Liver (tissue), 9 donors: Measurements from ENCODE around the gene CNNM2. TPM values are rescaled to one million over a fixed set of nuclear protein-coding genes. Genes with fewer than 3 reads are reported as not detected.

Source experiments
- DNase-seq: peaks from one replicate; pipeline ENCODE4 v3.0.0-alpha.2; 2017; ENCODE audit warnings: low spot score
- H3K27ac ChIP-seq, 2 donors: one replicate each; pipeline ENCODE4 v1.7.0; 2013; ENCODE audit warnings: inconsistent platforms in 2 of 2, low read length in 2 of 2, control low read depth in 1 of 2, low read depth in 1 of 2, mild to moderate bottlenecking in 1 of 2
- H3K27me3 ChIP-seq, 4 donors: one replicate each; pipeline versions ENCODE4 v1.6.1 to v1.7.0; 2013; ENCODE audit warnings: low read length in 3 of 4, inconsistent platforms in 1 of 4, mild to moderate bottlenecking in 1 of 4, moderate library complexity in 1 of 4; ENCODE audit not compliant: control insufficient read depth in 4 of 4, insufficient read depth in 4 of 4
- H3K36me3 ChIP-seq, 4 donors: one replicate each; pipeline versions ENCODE4 v1.6.1 to v1.7.0; 2013; ENCODE audit warnings: low read length in 3 of 4, mild to moderate bottlenecking in 3 of 4, low read depth in 1 of 4, moderate library complexity in 1 of 4; ENCODE audit not compliant: control insufficient read depth in 4 of 4, insufficient read depth in 3 of 4
- H3K4me1 ChIP-seq, 4 donors: one replicate each; pipeline versions ENCODE4 v1.6.1 to v1.7.0; 2013; ENCODE audit warnings: low read length in 3 of 4, mild to moderate bottlenecking in 3 of 4, moderate library complexity in 1 of 4; ENCODE audit not compliant: control insufficient read depth in 4 of 4, insufficient read depth in 4 of 4
- H3K4me3 ChIP-seq, 3 donors: one replicate each; pipeline versions ENCODE4 v1.6.1 to v1.7.0; 2013; ENCODE audit warnings: low read length in 3 of 3, control low read depth in 1 of 3, low read depth in 1 of 3, mild to moderate bottlenecking in 1 of 3
- H3K9ac ChIP-seq, 2 donors: one replicate each; pipeline ENCODE4 v1.7.0; 2013; ENCODE audit warnings: low read length in 2 of 2, mild to moderate bottlenecking in 2 of 2, moderate library complexity in 2 of 2, control low read depth in 1 of 2, low read depth in 1 of 2
- H3K9me3 ChIP-seq, 4 donors: one replicate each; pipeline versions ENCODE4 v1.6.1 to v1.7.0; 2013; ENCODE audit warnings: low read length in 3 of 4; ENCODE audit not compliant: control insufficient read depth in 4 of 4
- ATF3 ChIP-seq: IDR thresholded peaks from 2 replicates; pipeline ENCODE4 v1.6.1; 2016; ENCODE audit warnings: antibody characterized with exemption
- CTCF ChIP-seq: fragments of 150-350 bp; IDR thresholded peaks from 2 replicates; pipeline ENCODE4 v1.5.1; 2017; ENCODE audit warnings: improper control_type of control experiment, low read depth, low read length; ENCODE audit not compliant: missing input control
- EGR1 ChIP-seq, 2 donors: IDR thresholded peaks; 2 replicates each; pipeline ENCODE4 v1.6.1; 2016 to 2018; ENCODE audit warnings: antibody characterized with exemption in 2 of 2, low read depth in 2 of 2
- FOXA1 ChIP-seq: IDR thresholded peaks from 2 replicates; pipeline ENCODE4 v1.6.1; 2016; ENCODE audit warnings: antibody characterized with exemption
- GABPA ChIP-seq, 2 donors: IDR thresholded peaks in 1 of 2; conservative IDR thresholded peaks in 1 of 2; 2 replicates each; pipeline ENCODE4 v1.6.1; 2016; ENCODE audit warnings: antibody characterized with exemption in 2 of 2, mild to moderate bottlenecking in 1 of 2, moderate library complexity in 1 of 2
- HNF4A ChIP-seq, 2 donors: conservative IDR thresholded peaks; 2 replicates each; pipeline ENCODE4 v1.6.1; 2016; ENCODE audit warnings: antibody characterized with exemption in 2 of 2, mild to moderate bottlenecking in 2 of 2
- JUND ChIP-seq, 2 donors: IDR thresholded peaks; 2 replicates each; pipeline ENCODE4 v1.6.1; 2016; ENCODE audit warnings: antibody characterized with exemption in 2 of 2
- MAX ChIP-seq: IDR thresholded peaks from 2 replicates; pipeline ENCODE4 v1.6.1; 2016; ENCODE audit warnings: antibody characterized with exemption
- NR2F2 ChIP-seq: IDR thresholded peaks from 2 replicates; pipeline ENCODE4 v1.6.1; 2016; ENCODE audit warnings: antibody characterized with exemption
- REST ChIP-seq: IDR thresholded peaks from 2 replicates; pipeline ENCODE4 v1.6.1; 2016; ENCODE audit warnings: antibody characterized with exemption, mild to moderate bottlenecking
- RXRA ChIP-seq, 2 donors: IDR thresholded peaks; 2 replicates each; pipeline ENCODE4 v1.6.1; 2017 to 2018; ENCODE audit warnings: antibody characterized with exemption in 2 of 2, mild to moderate bottlenecking in 1 of 2
- TAF1 ChIP-seq: conservative IDR thresholded peaks from 2 replicates; pipeline ENCODE4 v1.6.1; 2016; ENCODE audit warnings: antibody characterized with exemption, mild to moderate bottlenecking
- YY1 ChIP-seq: IDR thresholded peaks from 2 replicates; pipeline ENCODE4 v1.6.1; 2016; ENCODE audit warnings: antibody characterized with exemption, mild to moderate bottlenecking
- ZBTB33 ChIP-seq: IDR thresholded peaks from 2 replicates; pipeline ENCODE4 v1.6.1; 2016; ENCODE audit warnings: antibody characterized with exemption
- WGBS: extraction: QIAGEN DNeasy Blood & Tissue Kit; methylation state at CpG from one replicate; pipeline ENCODE4 v1.1.7; 2013; 5-methylcytosine and 5-hydroxymethylcytosine counted together
- polyA plus RNA-seq, 2 donors: library from polyadenylated mRNA; stranded (reverse) in 1 of 2; unstranded in 1 of 2; fragments of 200-250 nt in 1 of 2; fragments of >200 nt in 1 of 2; fragmentation: Nextera tagmentation in 1 of 2; extraction: Ambion mirVana in 1 of 2; gene quantifications; one replicate each; pipeline versions ENCODE4 v1.2.1 to v1.2.3, GENCODE V29; 2013 to 2015
- total RNA-seq, 2 donors: library from RNA; depleted of rRNA; stranded (reverse); fragments of >200 nt; gene quantifications; one replicate each; pipeline ENCODE4 v1.2.3, GENCODE V29; 2014
- donor health status: healthy.
- donor health status: healthy.
- donor health status: healthy.
- donor health status: healthy.
- donor health status: healthy.

Gene CNNM2
- total and polyA plus RNA-seq, 4 donors: 2.0 to 10.8 (median 6.9) TPM

- no peaks in the 10 kb centered on the region for H3K9me3 ChIP-seq
- TF ChIP-seq ZBTB33: no peak
- no peak for TF ChIP-seq TAF1
- no peak for TF ChIP-seq REST
- no peak for TF ChIP-seq JUND (IDR thresholded peaks at IDR 0.05)
- TF ChIP-seq FOXA1: no peak
- TF ChIP-seq YY1: no peak
- TF ChIP-seq NR2F2: no peak
- TF ChIP-seq ATF3: no peak
- TF ChIP-seq HNF4A (conservative IDR thresholded peaks at IDR 0.05): no peak
- TF ChIP-seq GABPA (IDR thresholded peaks at IDR 0.05 in 1 of 2, conservative IDR thresholded peaks at IDR 0.05 in 1 of 2): no peak
- no peak for TF ChIP-seq EGR1 (IDR thresholded peaks at IDR 0.05; ENCODE audit: low read depth in 2 of 2)
- no peak for TF ChIP-seq CTCF
- no peak for TF ChIP-seq RXRA (IDR thresholded peaks at IDR 0.05)
- TF ChIP-seq MAX: no peak
- H3K36me3 ChIP-seq: no peaks in the 10 kb centered on the region
- 83% methylated on average over 3 of the region's 3 CpGs for WGBS
- no peak overlapping the region for H3K4me3 ChIP-seq
- H3K4me1 ChIP-seq: no peaks in the 10 kb centered on the region
- H3K27me3 ChIP-seq: no peaks in the 10 kb centered on the region
- H3K27ac ChIP-seq: no peak overlapping the region
- no peak for DNase-seq
- no peak overlapping the region for H3K9ac ChIP-seq
Measured at GRCh38 chr10:103047381-103047780, 129.3 kb downstream of the CNNM2 start.

GRCh38 chr10:103049237-103049636 lies 131.1 kb downstream of the CNNM2 start:
- Histone ChIP-seq H3K9ac (no peak overlapping the region), H3K36me3 (no peaks in the 10 kb centered on the region), H3K27ac (no peak overlapping the region), H3K4me1 (peaks cover 0 to 9% (median 6%) of the 10 kb centered on the region in 4 donors), H3K4me3 (no peak overlapping the region), H3K9me3 (no peaks in the 10 kb centered on the region), H3K27me3 (no peaks in the 10 kb centered on the region)
- TF ChIP-seq YY1: no peak
- 95% methylated on average over 6 of the region's 6 CpGs for WGBS
- DNase-seq: no peak
